BLaER1 (cell line): ENCODE data around the gene CEBPB.

Experiments
- H3K27ac ChIP-seq: shearing (Covaris generic); formaldehyde crosslinking; 2 replicates; pipeline ENCODE4 v1.8.1; 2022
- H3K27me3 ChIP-seq: shearing (Covaris generic); formaldehyde crosslinking; 2 replicates; pipeline ENCODE4 v1.8.1; 2022
- H3K36me3 ChIP-seq: shearing (Covaris generic); formaldehyde crosslinking; 2 replicates; pipeline ENCODE4 v1.8.1; 2022
- H3K4me1 ChIP-seq: shearing (Covaris generic); formaldehyde crosslinking; 2 replicates; pipeline ENCODE4 v1.8.1; 2022
- H3K4me2 ChIP-seq: shearing (Covaris generic); formaldehyde crosslinking; 2 replicates; pipeline ENCODE4 v1.8.1; 2022
- H3K4me3 ChIP-seq: shearing (Covaris generic); formaldehyde crosslinking; 2 replicates; pipeline ENCODE4 v1.8.1; 2022
- H3K9ac ChIP-seq: shearing (Covaris generic); formaldehyde crosslinking; 2 replicates; pipeline ENCODE4 v1.8.1; 2022
- H3K9me3 ChIP-seq: shearing (Covaris generic); formaldehyde crosslinking; 2 replicates; pipeline ENCODE4 v1.8.1; 2022
- H4K20me1 ChIP-seq: shearing (Covaris generic); formaldehyde crosslinking; 2 replicates; pipeline ENCODE4 v1.8.1; 2022
- Cebpa-rat ChIP-seq: shearing (Covaris generic); IDR thresholded peaks from 2 replicates; pipeline ENCODE4 v1.8.1; 2022

The CEBPB gene

GRCh38 chr20:50217207-50217949 lies 26.7 kb downstream of the CEBPB start:
- H3K27me3 ChIP-seq, result no peaks in the 10 kb centered on the region

GRCh38 chr20:50218987-50219435 lies 28.4 kb downstream of the CEBPB start:
- H3K27ac ChIP-seq, result no peak overlapping the region
- H3K4me3 ChIP-seq, result no peak overlapping the region
- no peak overlapping the region for H3K9ac ChIP-seq
- H3K4me2 ChIP-seq, result peak overlapping the region; percentile 18; the same call in 1 of the 2 replicates
- H3K36me3 ChIP-seq, result no peaks in the 10 kb centered on the region
- H3K27me3 ChIP-seq, result no peaks in the 10 kb centered on the region
- no peak for TF ChIP-seq Cebpa-rat
- no peaks in the 10 kb centered on the region for H4K20me1 ChIP-seq
- H3K9me3 ChIP-seq, result peaks cover 4% of the 10 kb centered on the region; the same call in 1 of the 2 replicates
- peaks cover 36% of the 10 kb centered on the region for H3K4me1 ChIP-seq

More at GRCh38 chr20:50217207-50217949, 26.7 kb downstream of the CEBPB start:
- Histone ChIP-seq H3K9me3 (peaks cover 4% of the 10 kb centered on the region; the same call in 1 of the 2 replicates), H3K4me3 (no peak overlapping the region), H3K9ac (no peak overlapping the region), H4K20me1 (no peaks in the 10 kb centered on the region), H3K27ac (no peak overlapping the region), H3K4me2 (peak overlapping the region; percentile 70), H3K36me3 (no peaks in the 10 kb centered on the region), H3K4me1 (peaks cover 44% of the 10 kb centered on the region)
- TF ChIP-seq Cebpa-rat, result no peak

- no peaks in the 10 kb centered on the region for H3K27me3 ChIP-seq
- no peak overlapping the region for H3K27ac ChIP-seq
- no peak overlapping the region for H3K4me3 ChIP-seq
- no peak for TF ChIP-seq Cebpa-rat
- no peaks in the 10 kb centered on the region for H3K36me3 ChIP-seq
- peaks cover 4% of the 10 kb centered on the region; the same call in 1 of the 2 replicates for H3K9me3 ChIP-seq
- H3K9ac ChIP-seq, result no peak overlapping the region
- no peak overlapping the region for H3K4me2 ChIP-seq
- H3K4me1 ChIP-seq, result peaks cover 34% of the 10 kb centered on the region
- H4K20me1 ChIP-seq, result no peaks in the 10 kb centered on the region
Observed at GRCh38 chr20:50219600-50219999, 29.0 kb downstream of the CEBPB start.

GRCh38 chr20:50220093-50220893 lies 29.7 kb downstream of the CEBPB start:
- no peak overlapping the region for H3K9ac ChIP-seq
- no peak overlapping the region for H3K4me2 ChIP-seq
- peaks cover 4% of the 10 kb centered on the region; the same call in 1 of the 2 replicates for H3K9me3 ChIP-seq
- no peak for TF ChIP-seq Cebpa-rat
- H3K27ac ChIP-seq, result no peak overlapping the region
- H3K4me1 ChIP-seq, result peaks cover 29% of the 10 kb centered on the region
- H3K27me3 ChIP-seq, result no peaks in the 10 kb centered on the region
- H3K36me3 ChIP-seq, result no peaks in the 10 kb centered on the region
- no peak overlapping the region for H3K4me3 ChIP-seq
- no peaks in the 10 kb centered on the region for H4K20me1 ChIP-seq

- Histone ChIP-seq H3K9me3 (peaks cover 4% of the 10 kb centered on the region; the same call in 1 of the 2 replicates), H4K20me1 (no peaks in the 10 kb centered on the region), H3K27ac (no peak overlapping the region), H3K4me1 (peaks cover 26% of the 10 kb centered on the region), H3K36me3 (no peaks in the 10 kb centered on the region), H3K27me3 (no peaks in the 10 kb centered on the region), H3K9ac (no peak overlapping the region), H3K4me3 (no peak overlapping the region), H3K4me2 (no peak overlapping the region)
- no peak for TF ChIP-seq Cebpa-rat
Observed at GRCh38 chr20:50220894-50221365, 30.3 kb downstream of the CEBPB start.

- H3K36me3 ChIP-seq, result no peaks in the 10 kb centered on the region
- H3K27ac ChIP-seq, result no peak overlapping the region
- no peaks in the 10 kb centered on the region for H4K20me1 ChIP-seq
- no peak overlapping the region for H3K9ac ChIP-seq
- H3K27me3 ChIP-seq, result no peaks in the 10 kb centered on the region
- no peak overlapping the region for H3K4me3 ChIP-seq
- no peak for TF ChIP-seq Cebpa-rat
- no peak overlapping the region for H3K4me2 ChIP-seq
- H3K9me3 ChIP-seq, result peaks cover 4% of the 10 kb centered on the region; the same call in 1 of the 2 replicates
- H3K4me1 ChIP-seq, result peaks cover 18% of the 10 kb centered on the region
Observed at GRCh38 chr20:50221501-50222308, 31.1 kb downstream of the CEBPB start.

- TF ChIP-seq Cebpa-rat, result no peak
- H3K9me3 ChIP-seq, result peaks cover 4% of the 10 kb centered on the region; the same call in 1 of the 2 replicates
- H3K4me2 ChIP-seq, result no peak overlapping the region
- H4K20me1 ChIP-seq, result no peaks in the 10 kb centered on the region
- no peaks in the 10 kb centered on the region for H3K27me3 ChIP-seq
- no peaks in the 10 kb centered on the region for H3K36me3 ChIP-seq
- no peak overlapping the region for H3K27ac ChIP-seq
- H3K9ac ChIP-seq, result no peak overlapping the region
- H3K4me3 ChIP-seq, result no peak overlapping the region
- H3K4me1 ChIP-seq, result peaks cover 12% of the 10 kb centered on the region
Observed at GRCh38 chr20:50222309-50223038, 31.8 kb downstream of the CEBPB start.

GRCh38 chr20:50223039-50224005 lies 32.7 kb downstream of the CEBPB start:
- no peaks in the 10 kb centered on the region for H3K36me3 ChIP-seq
- H4K20me1 ChIP-seq, result no peaks in the 10 kb centered on the region
- H3K27me3 ChIP-seq, result no peaks in the 10 kb centered on the region
- no peak overlapping the region for H3K27ac ChIP-seq
- H3K9ac ChIP-seq, result no peak overlapping the region
- H3K9me3 ChIP-seq, result peaks cover 4% of the 10 kb centered on the region; the same call in 1 of the 2 replicates
- H3K4me2 ChIP-seq, result no peak overlapping the region
- no peak for TF ChIP-seq Cebpa-rat
- no peak overlapping the region for H3K4me3 ChIP-seq
- H3K4me1 ChIP-seq, result peaks cover 19% of the 10 kb centered on the region
